C4-2B (cell line): ENCODE data around the gene GPR89B.

Experiments
- H3K27ac ChIP-seq: fragments of 450-650 bp; 2 replicates; pipeline ENCODE4 v1.5.1; 2017
- ZFX ChIP-seq: fragments of 450-650 bp; IDR thresholded peaks from 2 replicates; pipeline ENCODE4 v1.6.1; 2017
- TF ChIP-seq, protein P1 (sequence below): fragments of 450-650 bp; conservative IDR thresholded peaks from 2 replicates; pipeline ENCODE4 v1.5.1; 2017; ENCODE audit warnings: mild to moderate bottlenecking

The GPR89B gene

DNA sequence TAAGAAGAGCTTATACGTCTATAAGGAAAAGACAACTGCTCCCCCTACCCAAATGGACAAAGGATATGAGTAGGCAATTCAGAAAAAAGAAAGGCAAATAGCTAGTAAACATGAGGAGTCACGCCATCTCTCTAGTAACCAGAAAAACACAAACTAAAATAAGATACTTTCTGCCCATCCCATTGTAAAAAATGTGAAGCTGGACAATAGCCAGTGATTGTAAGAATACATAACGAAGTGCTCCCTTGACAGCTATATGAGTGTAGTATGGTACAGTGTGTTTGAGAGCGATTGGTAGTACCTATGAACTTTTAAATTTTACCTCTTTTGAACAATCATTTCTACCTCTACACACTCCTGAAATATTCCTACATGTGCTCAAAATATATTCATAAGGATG lies 33.1 kb upstream of the GPR89B start:
- TF ChIP-seq ZFX, result no peak
- TF ChIP-seq, protein P1, sequence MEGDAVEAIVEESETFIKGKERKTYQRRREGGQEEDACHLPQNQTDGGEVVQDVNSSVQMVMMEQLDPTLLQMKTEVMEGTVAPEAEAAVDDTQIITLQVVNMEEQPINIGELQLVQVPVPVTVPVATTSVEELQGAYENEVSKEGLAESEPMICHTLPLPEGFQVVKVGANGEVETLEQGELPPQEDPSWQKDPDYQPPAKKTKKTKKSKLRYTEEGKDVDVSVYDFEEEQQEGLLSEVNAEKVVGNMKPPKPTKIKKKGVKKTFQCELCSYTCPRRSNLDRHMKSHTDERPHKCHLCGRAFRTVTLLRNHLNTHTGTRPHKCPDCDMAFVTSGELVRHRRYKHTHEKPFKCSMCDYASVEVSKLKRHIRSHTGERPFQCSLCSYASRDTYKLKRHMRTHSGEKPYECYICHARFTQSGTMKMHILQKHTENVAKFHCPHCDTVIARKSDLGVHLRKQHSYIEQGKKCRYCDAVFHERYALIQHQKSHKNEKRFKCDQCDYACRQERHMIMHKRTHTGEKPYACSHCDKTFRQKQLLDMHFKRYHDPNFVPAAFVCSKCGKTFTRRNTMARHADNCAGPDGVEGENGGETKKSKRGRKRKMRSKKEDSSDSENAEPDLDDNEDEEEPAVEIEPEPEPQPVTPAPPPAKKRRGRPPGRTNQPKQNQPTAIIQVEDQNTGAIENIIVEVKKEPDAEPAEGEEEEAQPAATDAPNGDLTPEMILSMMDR, result no peak

DNA sequence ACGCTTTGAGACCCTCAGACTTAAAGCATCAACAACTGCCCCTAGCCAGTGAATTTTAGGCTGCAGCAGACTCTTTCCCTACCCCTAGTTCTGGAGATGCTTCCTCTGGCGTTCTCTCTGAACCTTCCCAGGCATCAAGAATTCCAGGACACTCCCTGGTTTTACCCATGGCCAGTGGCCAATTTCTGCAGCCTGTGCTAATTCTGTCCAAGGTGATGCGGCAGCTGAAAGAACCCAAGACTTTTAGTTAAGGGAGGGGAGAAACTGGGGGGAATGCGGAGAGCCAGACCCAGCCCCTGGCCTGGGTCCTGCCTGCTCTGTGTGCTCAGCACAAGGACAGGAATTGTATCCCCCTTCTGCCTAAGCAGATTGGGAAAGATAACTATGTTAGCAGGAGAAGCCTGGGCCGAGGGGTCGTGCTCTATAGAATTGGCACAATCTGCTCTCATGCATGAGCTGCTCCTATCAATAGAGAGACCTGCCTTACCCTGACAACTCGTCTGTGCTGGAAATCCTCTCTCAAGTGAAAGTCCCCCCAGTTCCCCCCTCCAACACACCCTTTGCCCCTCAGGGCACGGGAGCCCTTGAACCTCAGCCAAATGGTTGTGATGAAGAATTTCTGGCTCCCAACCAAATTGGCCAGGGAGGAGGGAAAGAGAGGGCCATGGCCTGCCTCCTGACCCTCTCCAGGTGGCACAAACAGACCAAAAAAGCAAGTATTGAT lies 31.0 kb upstream of the GPR89B start:
- TF ChIP-seq ZFX, result no peak
- TF ChIP-seq, protein P1, result no peak
- no peak overlapping the region for H3K27ac ChIP-seq

More for the DNA sequence above, 33.1 kb upstream of the GPR89B start:
- no peak overlapping the region for H3K27ac ChIP-seq

DNA sequence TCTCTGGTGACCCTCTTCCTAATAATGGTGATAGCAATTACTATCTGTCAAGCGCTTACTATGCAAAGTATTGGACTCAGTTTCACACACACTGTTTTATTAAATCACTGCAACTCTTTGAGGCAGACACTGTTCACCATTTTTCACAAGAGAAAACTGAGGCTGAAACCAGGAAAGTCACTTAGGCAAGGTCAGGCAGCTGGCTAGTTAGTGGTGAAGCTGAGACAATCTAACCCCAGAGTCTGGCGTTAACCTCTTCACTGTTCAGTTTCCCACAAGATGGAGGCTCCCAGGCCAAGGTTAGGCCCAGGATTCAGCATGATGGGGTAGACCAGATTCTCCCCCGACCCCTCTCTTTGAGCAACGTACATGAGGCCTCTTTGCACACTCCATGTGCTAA lies 30.4 kb upstream of the GPR89B start:
- TF ChIP-seq ZFX, result no peak
- TF ChIP-seq, protein P1, result no peak
- H3K27ac ChIP-seq, result no peak overlapping the region

DNA sequence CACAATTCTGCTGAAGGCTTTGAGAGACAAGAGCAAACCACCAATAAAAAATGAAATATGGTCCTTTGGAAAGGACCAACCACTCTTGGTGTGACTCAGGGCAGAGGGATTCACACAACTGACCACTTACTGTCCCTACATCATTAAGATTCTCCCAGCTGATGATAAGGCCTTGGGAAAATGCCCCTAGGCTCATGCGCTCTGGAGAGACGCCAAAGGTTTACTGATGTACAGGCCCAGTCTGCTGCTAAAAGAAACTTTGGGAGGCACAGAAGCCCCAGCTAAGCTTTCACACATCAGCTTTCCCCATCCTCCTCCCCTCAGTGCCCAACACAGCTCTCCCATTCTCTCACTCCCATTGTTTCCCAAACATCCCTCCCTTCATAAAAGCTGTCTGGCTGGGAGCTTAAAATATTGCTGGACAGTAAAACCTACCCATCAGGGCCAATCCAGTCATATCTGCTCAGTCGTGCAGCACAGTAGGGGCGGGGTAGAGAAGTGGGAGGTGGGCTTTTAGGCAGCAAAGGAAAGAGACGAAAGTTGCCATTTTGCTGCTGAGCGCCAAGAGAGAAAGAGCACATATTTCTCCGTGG lies 25.9 kb upstream of the GPR89B start, which contains the start of gene GJA8:
Gene GJA8, plus strand, starts transcription at position 543 of the 593 bp plus-strand sequence. CDS start 5,161 bp downstream, outside the sequence.
- H3K27ac ChIP-seq, result no peak within 1 kb of the TSS
- TF ChIP-seq, protein P1, result no peak
- TF ChIP-seq ZFX, result no peak

DNA sequence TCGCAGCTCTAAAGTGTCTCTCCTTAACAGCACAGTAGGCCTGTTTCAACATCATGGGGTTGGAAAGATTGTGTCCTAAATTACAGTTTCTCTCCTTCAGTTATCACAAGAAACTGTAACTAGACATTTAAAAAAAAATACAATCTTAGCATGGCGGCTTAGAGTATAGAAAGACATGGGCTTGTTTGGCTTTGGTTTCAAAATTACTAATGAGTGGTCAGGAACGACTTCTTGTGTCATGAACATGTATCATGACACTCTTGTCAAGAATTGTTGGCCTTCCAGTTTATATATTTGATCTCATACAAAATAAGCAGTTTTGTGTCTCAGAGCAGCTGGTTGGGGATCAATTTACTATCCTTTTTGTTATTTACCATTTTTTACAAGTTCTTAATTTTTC lies 23.5 kb upstream of the GPR89B start:
- no peak overlapping the region for H3K27ac ChIP-seq
- TF ChIP-seq, protein P1, result no peak
- TF ChIP-seq ZFX, result no peak

DNA sequence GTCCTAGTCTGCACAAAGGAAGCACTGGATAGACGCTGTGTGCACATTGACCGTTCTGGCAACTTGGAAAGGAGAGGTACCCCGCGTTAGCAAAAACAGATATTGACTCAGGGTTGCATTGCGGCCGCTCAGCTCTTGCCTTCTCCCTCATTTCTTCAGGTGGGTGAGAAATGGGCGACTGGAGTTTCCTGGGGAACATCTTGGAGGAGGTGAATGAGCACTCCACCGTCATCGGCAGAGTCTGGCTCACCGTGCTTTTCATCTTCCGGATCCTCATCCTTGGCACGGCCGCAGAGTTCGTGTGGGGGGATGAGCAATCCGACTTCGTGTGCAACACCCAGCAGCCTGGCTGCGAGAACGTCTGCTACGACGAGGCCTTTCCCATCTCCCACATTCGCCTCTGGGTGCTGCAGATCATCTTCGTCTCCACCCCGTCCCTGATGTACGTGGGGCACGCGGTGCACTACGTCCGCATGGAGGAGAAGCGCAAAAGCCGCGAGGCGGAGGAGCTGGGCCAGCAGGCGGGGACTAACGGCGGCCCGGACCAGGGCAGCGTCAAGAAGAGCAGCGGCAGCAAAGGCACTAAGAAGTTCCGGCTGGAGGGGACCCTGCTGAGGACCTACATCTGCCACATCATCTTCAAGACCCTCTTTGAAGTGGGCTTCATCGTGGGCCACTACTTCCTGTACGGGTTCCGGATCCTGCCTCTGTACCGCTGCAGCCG lies 20.3 kb upstream of the GPR89B start:
- TF ChIP-seq, protein P1, result no peak
- TF ChIP-seq ZFX, result no peak
- no peak overlapping the region for H3K27ac ChIP-seq

DNA sequence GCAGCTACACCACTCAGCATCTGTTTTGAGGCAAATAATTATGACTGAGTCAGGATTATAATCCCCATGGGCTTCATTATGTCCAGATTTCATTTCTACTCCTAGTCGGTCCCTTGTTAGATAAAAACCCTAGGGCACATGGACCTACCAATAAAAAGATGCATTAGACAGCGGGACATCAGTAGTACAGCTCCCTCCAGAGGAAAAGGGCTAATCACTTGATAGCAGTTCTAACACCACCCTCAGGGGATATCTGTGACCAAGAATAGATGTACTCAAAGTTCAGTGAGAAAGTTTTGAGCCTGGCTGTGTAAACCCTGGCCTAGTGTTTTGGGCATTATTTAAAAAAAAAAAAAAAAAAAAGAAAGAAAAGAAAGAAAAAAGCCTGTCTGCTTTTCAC lies 15.7 kb upstream of the GPR89B start:
- TF ChIP-seq, protein P1, result no peak
- TF ChIP-seq ZFX, result no peak
- no peak overlapping the region for H3K27ac ChIP-seq
